Adrenal gland (tissue), 12 donors: ENCODE measurements around the gene FASN. TPM values are rescaled to one million over a fixed set of nuclear protein-coding genes. Genes with fewer than 3 reads are reported as not detected.
A peak's percentile ranks its signal among the peaks of the same experiment; 100 is the strongest.

Experiments
- DNase-seq, 7 donors: peaks; one replicate each; pipeline ENCODE4 v3.0.0-alpha.2; 2019 to 2020
- H3K27ac ChIP-seq, 5 donors: fragments of 200-600 bp; sonication (generic) in 4 of 5; 1 replicate in 3 of 5; 2 replicates in 2 of 5; pipeline versions ENCODE4 v1.5.1 to v1.8.0; 2016 to 2020; ENCODE audit warnings: mild to moderate bottlenecking in 1 of 5
- H3K27me3 ChIP-seq: fragments of 200-600 bp; 2 replicates; pipeline ENCODE4 v1.8.0; 2021
- H3K36me3 ChIP-seq, 2 donors: fragments of 200-600 bp; replicated peaks in 1 of 2; 1 replicate in 1 of 2; 2 replicates in 1 of 2; pipeline versions ENCODE4 v1.5.1 to v1.8.0; 2018 to 2022
- H3K4me1 ChIP-seq, 2 donors: fragments of 200-600 bp; replicated peaks in 1 of 2; 1 replicate in 1 of 2; 2 replicates in 1 of 2; pipeline versions ENCODE4 v1.5.1 to v1.8.0; 2018 to 2021
- H3K4me3 ChIP-seq, 4 donors: fragments of 200-600 bp; sonication (generic) in 3 of 4; one replicate each; pipeline ENCODE4 v1.5.1; 2016 to 2018
- H3K9me3 ChIP-seq, 3 donors: fragments of 200-600 bp; sonication (generic) in 1 of 3; replicated peaks in 1 of 3; 1 replicate in 2 of 3; 2 replicates in 1 of 3; pipeline versions ENCODE4 v1.5.1 to v1.8.0; 2016 to 2021
- CTCF ChIP-seq, 6 experiments: fragments of 450-650 bp in 4 of 6; fragments of 200-600 bp in 2 of 6; sonication (generic) in 1 of 6; IDR thresholded peaks; 1 replicate in 5 of 6; 2 replicates in 1 of 6; pipeline versions ENCODE4 v1.5.1 to v1.8.0; 2016 to 2021; ENCODE audit warnings: antibody characterized with exemption in 6 of 6, mild to moderate bottlenecking in 2 of 6, moderate library complexity in 1 of 6
- POLR2A ChIP-seq, 2 donors: fragments of 450-650 bp; IDR thresholded peaks; one replicate each; pipeline ENCODE4 v1.6.1; 2017; ENCODE audit warnings: antibody characterized with exemption in 2 of 2, mild to moderate bottlenecking in 2 of 2, moderate library complexity in 1 of 2
- WGBS, 4 donors: extraction: QIAGEN DNeasy Blood & Tissue Kit in 2 of 4; methylation state at CpG; one replicate each; pipeline versions ENCODE4 v1.1.5 to v1.1.7; 2013 to 2017; 5-methylcytosine and 5-hydroxymethylcytosine counted together
- intact Hi-C, 2 donors: fragments of 100-400 bp; cut with DNase I; formaldehyde crosslinking; loops; one replicate each; pipeline versions ENCODE4 v1.14.1 to v1.15.0; 2022 to 2023
- polyA plus RNA-seq, 3 donors: library from polyadenylated mRNA; stranded (reverse); fragments of 200-250 nt in 2 of 3; fragments of 350-450 nt in 1 of 3; fragmentation: Illumina TruSeq in 1 of 3; extraction: RNeasy Lipid Tissue Mini Kit (QIAGEN cat#74804) in 1 of 3; gene quantifications; one replicate each; pipeline ENCODE4 v1.2.3, GENCODE V29; 2013 to 2014
- total RNA-seq, 9 donors: library from RNA; depleted of rRNA in 4 of 9; stranded (reverse); fragments of >200 nt in 4 of 9; fragments of 120-200 nt in 1 of 9; fragmentation: NEBNext Ultra II Directional in 1 of 9; extraction: Animal tissue kit (Norgen Biotek cat#: 25700) in 1 of 9; gene quantifications; one replicate each; pipeline versions ENCODE4 v1.1.0 to v1.2.4, GENCODE V29; 2013 to 2023
- donor health status: healthy with polysubstance abuse.
- donor health status: Bipolar disorder and iron deficiency.
- donor health status: DM: yes; HTN: yes; CAD: no.
- donor health status: DM: no; HTN: no; CAD: no.
- donor health status: DM: no; HTN: no; CAD: no.
- donor health status: DM: yes; HTN: yes; CAD: no.

Gene FASN
- total and polyA plus RNA-seq, 12 donors = 18.9 to 276 (median 79.7) TPM

DNA sequence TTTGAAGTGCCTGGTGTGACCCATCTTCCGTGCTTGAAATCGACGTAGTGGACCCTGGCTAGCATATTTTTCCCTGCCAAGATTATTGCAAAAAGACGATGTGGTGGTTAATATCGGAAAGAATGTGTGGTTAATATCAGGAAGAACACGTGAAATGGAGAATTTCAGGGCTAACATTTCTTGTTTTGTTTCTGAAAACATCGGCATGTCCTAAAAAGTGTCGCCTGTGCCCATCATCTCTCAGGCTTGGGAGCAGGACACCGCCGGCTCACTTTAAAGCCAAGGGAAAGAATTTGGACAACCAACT, 60.2 kb downstream of the FASN start:
- H3K4me3 ChIP-seq = peak overlapping the region in 2 of 4 donors; percentile 55 to 69
- 4 to 8% (median 7%) methylated on average over 10 of the region's 10 CpGs for WGBS, 4 donors

DNA sequence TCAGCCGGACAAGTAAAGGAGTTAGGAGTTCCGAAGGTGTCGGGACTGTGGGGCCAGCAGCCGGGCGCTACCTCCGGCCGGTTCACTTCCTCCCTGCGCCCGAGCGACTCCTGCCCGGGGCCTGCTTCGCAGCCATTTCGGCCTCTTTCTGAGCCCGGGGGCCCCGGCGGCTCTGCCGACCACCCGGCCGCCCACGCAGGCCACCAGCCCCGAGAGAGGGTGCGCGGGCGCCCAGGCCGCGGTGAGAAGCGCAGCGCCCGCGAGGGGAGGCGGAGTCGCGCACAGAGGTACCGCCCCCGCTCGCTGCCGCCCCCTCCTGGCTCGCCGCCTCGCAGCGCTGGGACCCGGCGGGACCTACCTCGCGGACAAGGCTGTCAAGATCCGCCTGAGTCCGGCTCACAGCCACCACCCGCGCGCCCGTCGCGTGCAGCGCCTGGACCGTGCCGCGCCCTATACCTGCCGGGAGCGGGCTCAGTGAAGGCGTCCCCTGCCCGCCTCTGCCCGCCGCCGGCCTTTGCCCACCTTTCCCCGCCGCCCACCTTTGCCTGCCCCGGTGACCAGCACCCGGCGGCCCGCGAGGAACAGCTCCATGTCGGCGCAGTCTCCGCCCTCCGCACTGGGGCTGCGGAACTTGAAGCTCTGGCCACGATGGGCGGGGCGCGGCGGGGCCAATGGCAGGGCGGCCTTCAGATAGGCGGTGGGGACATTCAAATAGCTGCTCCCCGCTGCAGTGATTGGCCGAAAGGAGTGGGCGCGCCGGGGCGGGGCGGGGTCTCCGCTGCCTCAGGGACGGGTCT, 60.7 kb downstream of the FASN start, which contains the start of gene DCXR:
Gene DCXR (minus strand): TSS at position 606 of the 797 bp plus-strand sequence. CDS start 15 bp downstream, at position 591.
- Histone ChIP-seq H3K4me3 (peak within 1 kb of the TSS in 3 of 4 donors; percentile 33 to 69 (median 55)), H3K27me3 (no peaks in the 10 kb centered on the region), H3K4me1 (peaks cover 14% of the 10 kb centered on the region in 2 donors), H3K9me3 (no peaks in the 10 kb centered on the region), H3K27ac (peak within 1 kb of the TSS; percentile 90 to 99 (median 93)), H3K36me3 (no peaks in the 10 kb centered on the region)
- 0 to 1% (median 0%) methylated on average over 2 to 92 of the region's 92 CpGs for WGBS, 4 donors
- TF ChIP-seq CTCF (IDR thresholded peaks at IDR 0.05) = peak; percentile 21 to 85 (median 58)
- peak; percentile 73 to 91 for TF ChIP-seq POLR2A (IDR thresholded peaks at IDR 0.05)
- peak; percentile 95 to 98 (median 97) for DNase-seq
- intact Hi-C loops = loop anchor here in 1 of 2 donors (10.0 kb wide), 1 partner anchor 278 kb away; the partner anchor contains the start of gene CD7

More for the DNA sequence above, 60.2 kb downstream of the FASN start:
- H3K4me1 ChIP-seq = peaks cover 14% of the 10 kb centered on the region in 2 donors
- H3K27ac ChIP-seq = peak overlapping the region; percentile 90 to 99 (median 93)
- intact Hi-C loops = loop anchor here in 1 of 2 donors (10.0 kb wide), 1 partner anchor 277 kb away; the partner anchor contains the start of gene CD7
- DNase-seq = no peak
- H3K27me3 ChIP-seq = no peaks in the 10 kb centered on the region
- H3K9me3 ChIP-seq = no peaks in the 10 kb centered on the region
- no peak for TF ChIP-seq CTCF (IDR thresholded peaks at IDR 0.05)
- TF ChIP-seq POLR2A (IDR thresholded peaks at IDR 0.05) = no peak
- no peaks in the 10 kb centered on the region for H3K36me3 ChIP-seq

GRCh38 chr17:82036634-82037091, 61.4 kb downstream of the FASN start:
- Histone ChIP-seq H3K27ac (peak overlapping the region; percentile 90 to 99 (median 93)), H3K27me3 (no peaks in the 10 kb centered on the region), H3K4me3 (peak overlapping the region in 3 of 4 donors; percentile 28 to 69 (median 55)), H3K9me3 (no peaks in the 10 kb centered on the region), H3K36me3 (no peaks in the 10 kb centered on the region), H3K4me1 (peaks cover 14 to 19% of the 10 kb centered on the region in 2 donors)
- DNase-seq = no peak
- TF ChIP-seq CTCF (IDR thresholded peaks at IDR 0.05) = no peak
- TF ChIP-seq POLR2A (IDR thresholded peaks at IDR 0.05) = no peak
- intact Hi-C loops = loop anchor here in 1 of 2 donors (10.0 kb wide), 1 partner anchor 278 kb away; the partner anchor contains the start of gene CD7
- WGBS, 4 donors = 39 to 78% (median 42%) methylated on average over 9 to 23 of the region's 23 CpGs

DNA sequence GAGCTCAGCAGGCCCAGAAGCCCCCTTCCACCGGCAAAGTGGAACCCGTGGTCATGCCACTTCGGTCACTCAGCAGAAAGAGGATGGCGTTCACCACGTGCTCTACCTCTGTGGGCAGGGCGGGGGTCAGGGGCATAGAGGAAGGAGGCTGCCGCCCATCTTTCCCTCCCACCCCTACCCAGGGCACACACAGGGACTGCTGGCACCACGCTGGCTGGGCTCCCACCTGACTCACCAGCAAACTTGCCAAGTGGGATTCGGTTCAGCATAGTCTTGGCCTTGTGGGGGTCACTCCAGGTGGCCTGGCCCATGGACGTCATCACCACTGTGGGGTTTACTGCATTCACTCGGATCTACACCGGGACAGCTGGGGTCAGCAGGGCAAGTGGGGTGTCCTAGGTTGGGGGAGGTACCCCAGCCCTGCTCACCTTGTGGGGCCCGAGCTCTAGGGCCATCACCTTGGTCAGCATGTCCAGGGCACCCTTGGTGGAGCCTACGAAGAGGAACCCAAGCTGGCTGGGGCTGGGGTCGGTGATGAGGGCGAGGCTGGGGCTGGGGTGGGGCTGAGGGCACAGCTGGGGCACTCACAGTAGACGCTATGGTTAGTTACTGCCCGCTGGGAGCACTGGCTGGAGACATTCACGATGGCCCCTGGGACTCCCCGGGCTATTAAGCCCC, 61.9 kb downstream of the FASN start:
- Histone ChIP-seq H3K27ac (peak overlapping the region in 1 of 5 donors; percentile 99), H3K4me1 (peaks cover 14 to 19% of the 10 kb centered on the region in 2 donors)
- intact Hi-C loops = loop anchor here in 1 of 2 donors (10.0 kb wide), 1 partner anchor 279 kb away; the partner anchor contains the start of gene CD7

More for the DNA sequence above, 61.9 kb downstream of the FASN start:
- peak in 3 of 7 donors; percentile 50 to 68 (median 65) for DNase-seq
- H3K36me3 ChIP-seq = no peaks in the 10 kb centered on the region
- TF ChIP-seq POLR2A (IDR thresholded peaks at IDR 0.05) = no peak
- TF ChIP-seq CTCF (IDR thresholded peaks at IDR 0.05) = no peak
- 76 to 87% (median 81%) methylated on average over 5 to 20 of the region's 20 CpGs for WGBS, 4 donors
- no peaks in the 10 kb centered on the region for H3K27me3 ChIP-seq
- no peaks in the 10 kb centered on the region for H3K9me3 ChIP-seq
- H3K4me3 ChIP-seq = peak overlapping the region in 1 of 4 donors; percentile 69
